ENCODE measurements around the gene IKZF2. TPM values are rescaled to one million over a fixed set of nuclear protein-coding genes. Genes with fewer than 3 reads are reported as not detected.
A peak's percentile ranks its signal among the peaks of the same experiment; 100 is the strongest.

IKZF2 gene
- total RNA-seq, 1 experiment from 2014 or later: 3.0 TPM

DNA sequence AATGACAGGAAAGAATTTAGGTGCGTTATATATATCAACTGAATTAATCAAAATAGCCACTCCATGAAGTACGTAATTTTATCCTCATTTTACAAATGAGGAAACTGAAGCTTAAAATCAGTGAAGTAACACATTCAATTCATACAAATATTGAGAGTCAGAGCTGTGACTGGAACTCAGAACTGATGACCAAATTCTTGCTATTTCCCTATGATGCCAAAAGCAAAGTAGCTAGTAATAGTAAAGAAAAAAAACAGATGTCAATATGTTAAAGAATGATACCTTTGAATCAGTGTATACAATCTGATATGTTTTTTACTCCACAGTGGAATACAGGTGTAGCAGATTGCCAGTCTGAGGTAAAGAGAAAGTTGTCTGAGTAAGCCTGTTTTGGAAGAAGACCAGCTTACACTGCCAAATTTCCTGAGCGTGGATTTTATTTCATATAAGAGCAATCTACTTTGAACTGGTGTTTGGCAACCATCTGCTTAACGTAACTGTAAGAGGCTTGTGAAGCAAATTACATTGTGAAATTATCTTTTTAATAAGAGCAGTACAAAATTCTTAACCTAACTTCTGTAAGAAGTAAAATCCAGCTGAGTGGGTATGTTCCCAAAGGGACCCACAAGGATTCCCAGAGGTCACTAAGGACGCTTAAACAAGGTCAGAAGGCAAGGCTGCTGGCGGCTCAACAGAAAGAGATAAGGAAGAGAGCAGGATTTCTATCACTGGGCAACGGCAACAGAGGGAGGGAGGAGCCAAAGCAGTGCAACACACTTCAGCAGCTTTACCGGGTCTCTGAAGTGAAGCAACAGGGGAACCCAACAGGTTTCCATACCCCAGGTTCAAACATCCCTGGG lies 85.6 kb downstream of the IKZF2 start:
- WGBS (ENCODE audit: extremely low coverage, insufficient read length, low lambda C conversion rate): no CpG with 5 or more reads among the region's 8 CpGs
- no peaks in the 10 kb centered on the region for H3K27me3 Mint-ChIP-seq (ENCODE audit: low read depth)
- H2AFZ ChIP-seq (ENCODE audit: low read length): no peak overlapping the region

More for the DNA sequence above, 85.6 kb downstream of the IKZF2 start:
- no peaks in the 10 kb centered on the region for H3K4me1 ChIP-seq (ENCODE audit: insufficient read depth, low read length)
- H3K27ac ChIP-seq (ENCODE audit: insufficient read length, low read depth, low read length): no peak overlapping the region
- H3K14ac ChIP-seq (ENCODE audit: insufficient read depth, low read length): no peak overlapping the region
- no peak overlapping the region for H3K56ac ChIP-seq (ENCODE audit: insufficient read length, low read depth, low read length)
- H2BK12ac ChIP-seq (ENCODE audit: insufficient read length, low read depth, low read length): no peak overlapping the region
- no peaks in the 10 kb centered on the region for H3K36me3 Mint-ChIP-seq (ENCODE audit: insufficient read depth in 1 of 3, low read depth in 3 of 3)
- no peaks in the 10 kb centered on the region for H3K79me2 ChIP-seq (ENCODE audit: insufficient read depth, low read length)
- no peak overlapping the region for H2BK5ac ChIP-seq (ENCODE audit: insufficient read length, low read length)
- H3K18ac ChIP-seq (ENCODE audit: insufficient read length, low read depth, low read length): no peak overlapping the region
- H3K9me3 Mint-ChIP-seq: no peaks in the 10 kb centered on the region
- H3K27me3 ChIP-seq (ENCODE audit: insufficient read depth, low read length): no peaks in the 10 kb centered on the region
- peak; percentile 39 for DNase-seq
- no peak overlapping the region for H3T11ph ChIP-seq (ENCODE audit: low read length)
- no peak overlapping the region for H2BK120ac ChIP-seq (ENCODE audit: low read depth, low read length, poor library complexity, severe bottlenecking)
- peaks cover 21 to 23% of the 10 kb centered on the region in 2 experiments for H3K4me1 Mint-ChIP-seq
- no peak overlapping the region for H3K4ac ChIP-seq (ENCODE audit: low read depth, low read length)
- H3K79me1 ChIP-seq (ENCODE audit: insufficient read depth, low read depth, low read length, poor library complexity, severe bottlenecking): no peaks in the 10 kb centered on the region
- H3K27ac Mint-ChIP-seq: peak overlapping the region in 2 of 3 experiments; percentile 51 to 52; a peak in 4 of 7 replicates
- H3K4me2 ChIP-seq (ENCODE audit: insufficient read depth, insufficient read length, low read length): no peak overlapping the region
- H4K91ac ChIP-seq (ENCODE audit: insufficient read length, low read depth, low read length): no peak overlapping the region
- no peak overlapping the region for H2BK15ac ChIP-seq (ENCODE audit: low read depth, low read length)
- no peaks in the 10 kb centered on the region for H4K20me1 ChIP-seq (ENCODE audit: control insufficient read depth, insufficient read depth, insufficient read length)
- no peaks in the 10 kb centered on the region for H3K23me2 ChIP-seq (ENCODE audit: insufficient read length, low read depth, low read length, poor library complexity, severe bottlenecking)
- no peak overlapping the region for H4K8ac ChIP-seq (replicated peaks; ENCODE audit: insufficient read length, low read depth, low read length)
- H3K9me3 ChIP-seq (ENCODE audit: control insufficient read depth, low read depth, low read length): no peaks in the 10 kb centered on the region
- no peak overlapping the region for H2BK20ac ChIP-seq (ENCODE audit: low read depth, low read length, poor library complexity, severe bottlenecking)
- TF ChIP-seq, protein P1, sequence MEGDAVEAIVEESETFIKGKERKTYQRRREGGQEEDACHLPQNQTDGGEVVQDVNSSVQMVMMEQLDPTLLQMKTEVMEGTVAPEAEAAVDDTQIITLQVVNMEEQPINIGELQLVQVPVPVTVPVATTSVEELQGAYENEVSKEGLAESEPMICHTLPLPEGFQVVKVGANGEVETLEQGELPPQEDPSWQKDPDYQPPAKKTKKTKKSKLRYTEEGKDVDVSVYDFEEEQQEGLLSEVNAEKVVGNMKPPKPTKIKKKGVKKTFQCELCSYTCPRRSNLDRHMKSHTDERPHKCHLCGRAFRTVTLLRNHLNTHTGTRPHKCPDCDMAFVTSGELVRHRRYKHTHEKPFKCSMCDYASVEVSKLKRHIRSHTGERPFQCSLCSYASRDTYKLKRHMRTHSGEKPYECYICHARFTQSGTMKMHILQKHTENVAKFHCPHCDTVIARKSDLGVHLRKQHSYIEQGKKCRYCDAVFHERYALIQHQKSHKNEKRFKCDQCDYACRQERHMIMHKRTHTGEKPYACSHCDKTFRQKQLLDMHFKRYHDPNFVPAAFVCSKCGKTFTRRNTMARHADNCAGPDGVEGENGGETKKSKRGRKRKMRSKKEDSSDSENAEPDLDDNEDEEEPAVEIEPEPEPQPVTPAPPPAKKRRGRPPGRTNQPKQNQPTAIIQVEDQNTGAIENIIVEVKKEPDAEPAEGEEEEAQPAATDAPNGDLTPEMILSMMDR (conservative IDR thresholded peaks at IDR 0.05): no peak
- no peak overlapping the region for H4K5ac ChIP-seq (ENCODE audit: insufficient read length, low read depth, low read length)
- no peak overlapping the region for H3K23ac ChIP-seq (ENCODE audit: insufficient read length, low read depth, low read length)
- H2AK5ac ChIP-seq (ENCODE audit: insufficient read length, low read length): no peak overlapping the region
- H3K4me3 Mint-ChIP-seq: no peak overlapping the region
- no peak overlapping the region for H3K9ac ChIP-seq (ENCODE audit: extremely low read depth, insufficient read length, low read length)
